HG03045 (cell line): ENCODE data around the gene MFAP3L.
"Not testable (repeated sequence)": the region's sequence is repeated elsewhere in the genome, so short reads cannot be mapped to it uniquely, and the experiment has no call there.

Source experiments
- ATAC-seq: cut with Tn5 transposase; IDR thresholded peaks from one replicate; pipeline ENCODE4 v1.9.1; 2021; ENCODE audit warnings: mild to moderate bottlenecking, moderate library complexity; ENCODE audit not compliant: unreplicated experiment

The MFAP3L gene

DNA sequence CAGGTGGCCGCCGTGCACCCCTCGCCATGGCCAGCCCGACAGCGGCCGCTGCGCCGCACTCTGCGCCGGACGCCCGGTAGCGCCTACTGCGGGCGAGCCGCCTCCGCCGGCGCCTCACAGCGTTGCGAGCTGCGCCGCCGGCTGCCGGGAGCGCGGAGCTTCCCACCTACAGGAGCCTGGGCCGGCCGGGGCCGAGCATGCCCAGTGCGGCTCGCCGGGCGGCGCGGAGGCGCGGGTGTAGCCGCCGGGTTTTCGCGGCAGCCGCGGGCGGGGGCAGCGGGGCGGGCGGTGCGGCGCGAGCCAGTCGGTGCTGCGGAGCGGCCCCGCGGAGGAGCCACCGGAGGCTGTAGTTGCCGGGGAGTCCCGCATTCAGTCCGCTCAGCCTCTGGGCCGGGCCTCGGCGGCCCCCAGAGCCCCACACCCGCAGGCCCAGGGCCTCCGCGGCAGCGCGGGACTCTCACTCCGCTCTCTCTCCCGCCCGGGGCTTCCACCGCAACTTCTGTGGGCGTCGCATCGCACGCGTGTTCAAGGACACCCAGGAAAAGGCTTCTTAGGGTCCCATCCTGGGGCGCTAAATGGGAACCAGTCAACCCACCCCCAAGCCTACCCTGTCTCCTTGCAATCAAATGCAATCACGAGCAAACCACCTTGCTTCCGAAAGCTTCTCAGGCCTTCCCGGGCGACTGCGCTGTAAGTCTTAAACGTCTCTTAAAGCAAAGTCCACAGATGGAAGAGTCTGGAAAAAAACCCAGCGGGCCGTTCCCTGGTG lies at the start of gene MFAP3L:
TSS of gene MFAP3L (minus strand) at position 143 of the 769 bp plus-strand sequence. CDS start 20,518 bp downstream, outside the sequence.
- ATAC-seq = peak; percentile 89

DNA sequence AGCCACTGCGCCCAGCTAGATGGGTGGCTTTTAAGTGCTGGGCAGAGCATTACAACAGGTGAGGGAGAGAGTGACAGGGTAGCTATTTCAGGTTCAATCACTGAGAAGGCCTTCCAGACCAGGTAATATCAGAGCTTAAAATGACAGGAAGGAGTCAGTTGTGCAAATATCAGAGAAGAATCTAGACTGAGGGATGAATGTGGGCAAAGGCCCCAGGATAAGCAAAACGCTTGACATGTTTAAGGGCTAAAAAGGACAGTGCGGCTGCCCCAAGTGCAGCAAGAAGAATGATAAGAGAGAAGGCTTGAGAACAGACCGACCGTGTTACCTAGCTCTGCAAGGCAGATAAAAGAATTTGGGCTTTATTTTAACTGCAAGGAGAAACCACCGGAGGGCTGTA lies 45.0 kb upstream of the MFAP3L start:
- no peak for ATAC-seq

DNA sequence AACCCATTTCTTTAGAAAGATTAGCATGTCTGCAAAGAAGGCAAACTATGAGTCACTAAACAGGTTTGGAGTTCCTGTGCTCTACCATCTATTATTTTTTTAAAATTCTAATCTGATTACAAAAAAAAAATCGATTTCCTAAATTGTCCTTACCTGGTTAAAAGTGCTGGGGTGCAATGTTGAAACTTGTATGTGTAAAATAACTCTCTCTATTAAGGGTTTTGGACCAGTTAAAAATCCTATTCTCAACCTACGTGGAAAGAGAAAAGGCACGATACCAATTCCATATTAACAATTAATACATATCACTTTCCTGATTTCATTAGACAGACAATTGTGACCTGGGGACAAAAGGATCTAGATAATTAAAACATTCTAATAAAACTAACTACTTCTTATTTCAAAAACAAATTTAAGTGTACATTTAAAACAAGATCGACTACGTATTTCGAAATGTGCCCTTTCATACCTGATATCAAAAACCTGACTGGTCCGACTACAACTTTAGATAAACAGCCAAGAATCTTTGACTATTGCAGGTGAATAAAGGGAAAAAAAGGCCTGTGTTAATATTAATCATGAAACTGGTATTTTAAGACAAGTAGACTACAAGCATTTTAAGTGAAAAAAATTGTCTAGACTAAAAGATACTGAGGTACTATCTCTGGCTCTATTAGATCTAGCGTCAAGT lies 42.4 kb upstream of the MFAP3L start:
- no peak for ATAC-seq

DNA sequence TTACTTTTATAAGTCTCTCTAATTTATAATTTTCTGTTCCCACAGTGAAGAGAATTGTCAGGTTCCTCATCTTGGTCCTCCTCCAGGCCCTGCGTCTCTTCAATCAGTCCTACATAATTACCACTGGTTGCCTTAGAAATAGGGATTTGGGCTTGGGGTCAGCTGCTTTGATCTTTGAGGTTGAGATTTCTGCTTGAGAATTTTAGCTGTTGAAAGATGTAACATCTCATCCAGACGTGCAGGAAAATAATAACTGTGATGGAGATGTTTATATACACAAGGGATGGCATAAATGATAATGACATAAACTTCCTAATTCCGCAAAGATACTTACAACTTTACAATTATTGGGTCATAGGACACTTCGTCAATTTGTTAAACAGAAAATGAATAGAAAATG lies 33.2 kb upstream of the MFAP3L start:
- ATAC-seq = no peak

DNA sequence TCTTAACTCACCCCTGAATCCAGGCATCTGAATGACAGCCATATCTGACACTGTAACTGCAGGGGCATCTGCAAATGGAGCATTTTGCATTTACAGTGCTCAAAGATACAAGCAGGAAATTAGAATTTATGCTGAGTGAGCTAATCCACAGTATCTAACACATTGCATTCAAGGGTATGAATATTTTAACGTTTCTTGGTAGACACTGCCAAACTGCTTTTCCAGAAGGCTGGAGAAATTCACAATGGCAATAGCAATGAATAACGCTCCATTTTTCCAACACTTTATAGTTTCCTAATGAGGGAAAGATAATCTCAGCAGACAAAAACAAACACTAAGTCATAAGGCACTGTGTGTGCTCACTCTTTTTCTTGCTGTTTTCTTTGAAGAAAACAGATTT lies 32.6 kb upstream of the MFAP3L start:
- no peak for ATAC-seq

DNA sequence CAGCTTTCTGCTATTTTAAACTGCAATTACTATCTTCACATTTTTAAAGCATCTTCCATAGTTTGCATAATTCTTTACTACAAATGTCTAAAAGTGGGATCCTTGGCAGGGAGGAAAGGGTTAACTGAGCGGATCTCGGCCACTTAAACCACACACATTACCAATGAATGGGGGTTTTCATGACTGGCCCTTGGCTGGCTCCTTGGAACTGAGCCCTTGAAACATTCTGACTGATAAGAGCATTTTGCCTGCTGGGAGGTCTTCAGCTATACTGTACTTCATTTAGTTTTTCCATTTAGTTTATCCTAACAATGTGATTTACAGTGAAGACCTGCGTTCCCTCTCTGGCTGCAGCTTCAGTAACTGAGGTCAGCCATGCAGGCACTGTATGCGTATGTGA lies 31.7 kb upstream of the MFAP3L start:
- no peak for ATAC-seq

DNA sequence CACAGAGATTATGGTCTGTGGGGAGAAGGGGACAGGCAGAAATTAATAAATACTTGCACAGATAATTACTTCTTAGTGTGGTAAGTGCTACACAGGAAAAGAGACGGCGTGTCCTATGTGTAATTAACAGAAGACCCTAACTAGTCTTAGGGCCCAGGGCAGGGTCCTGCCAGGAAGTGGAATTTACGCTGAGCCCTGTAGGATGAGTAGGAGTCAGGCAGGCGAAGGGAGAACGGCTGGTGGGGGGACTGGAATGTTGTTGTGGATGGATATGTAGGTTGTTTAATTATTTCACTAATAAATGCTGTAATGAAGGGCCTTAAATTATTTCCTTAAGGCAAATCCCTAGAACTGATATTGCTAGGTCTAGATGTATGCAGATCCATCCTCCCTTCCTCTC lies 26.7 kb upstream of the MFAP3L start:
- no peak for ATAC-seq

DNA sequence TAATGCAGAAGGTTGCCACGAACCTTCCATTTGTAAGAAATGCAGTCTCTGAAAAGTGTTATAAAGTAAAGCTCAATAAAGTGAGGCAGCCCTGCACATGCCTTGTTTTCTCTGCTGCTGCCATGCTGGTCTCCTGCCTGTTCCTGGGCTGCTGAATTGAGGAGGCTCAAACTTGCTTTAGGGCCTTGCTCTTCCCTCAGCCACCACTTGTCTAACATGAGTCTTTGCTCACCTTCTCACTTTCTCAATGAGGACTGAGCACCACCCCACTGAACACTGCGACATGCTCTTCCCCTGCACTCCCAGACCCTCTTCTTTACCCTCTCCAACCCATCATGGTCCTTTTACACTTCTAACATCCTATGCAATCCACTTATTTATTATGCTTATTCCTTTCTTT lies 25.2 kb upstream of the MFAP3L start:
- no peak for ATAC-seq

DNA sequence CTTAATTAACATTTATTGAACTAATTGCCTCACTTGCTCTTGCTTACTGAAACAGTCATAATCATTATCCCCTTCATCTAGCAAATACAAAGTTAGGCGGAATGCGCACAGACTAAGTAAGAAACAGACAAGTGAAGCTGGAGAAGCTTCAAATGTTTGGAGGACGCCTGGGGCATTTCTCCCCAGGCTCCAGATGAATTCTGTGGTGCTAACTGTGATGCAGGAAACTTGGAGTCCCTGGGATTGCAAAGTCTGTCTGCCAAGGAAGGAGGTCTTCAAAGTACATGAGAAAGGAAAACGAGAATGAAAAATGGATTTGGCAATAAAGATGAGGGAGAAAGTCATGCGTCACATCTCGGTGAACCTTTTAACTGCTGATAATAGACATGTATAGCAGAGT lies 23.6 kb upstream of the MFAP3L start:
- ATAC-seq = no peak

DNA sequence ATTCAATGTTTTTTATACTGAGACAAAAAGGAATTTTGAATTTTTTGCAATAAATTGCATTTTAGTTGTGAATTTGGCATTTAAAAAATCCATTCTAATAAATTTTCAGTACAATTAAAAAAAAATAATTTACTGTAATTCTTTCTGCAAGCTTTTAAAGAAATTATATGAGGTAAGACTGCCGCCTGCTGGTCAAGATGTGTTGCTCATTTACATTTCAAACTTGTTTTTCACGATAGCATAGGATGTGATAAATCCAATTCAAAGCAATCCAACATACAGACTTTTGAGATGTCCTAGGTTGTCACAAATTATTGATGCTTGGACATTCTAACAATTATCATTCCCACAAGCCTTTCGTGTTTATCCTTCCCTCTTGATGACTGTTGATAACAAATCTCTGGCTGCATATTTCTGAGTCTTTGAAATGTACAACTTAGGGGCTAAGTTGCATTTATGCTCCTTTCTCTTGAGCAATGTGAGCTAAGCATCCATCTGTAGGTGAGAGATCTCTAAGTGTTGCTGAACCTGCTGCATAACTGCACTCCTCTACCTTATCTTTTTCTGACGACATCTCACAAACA lies 21.7 kb upstream of the MFAP3L start:
- ATAC-seq = no peak

DNA sequence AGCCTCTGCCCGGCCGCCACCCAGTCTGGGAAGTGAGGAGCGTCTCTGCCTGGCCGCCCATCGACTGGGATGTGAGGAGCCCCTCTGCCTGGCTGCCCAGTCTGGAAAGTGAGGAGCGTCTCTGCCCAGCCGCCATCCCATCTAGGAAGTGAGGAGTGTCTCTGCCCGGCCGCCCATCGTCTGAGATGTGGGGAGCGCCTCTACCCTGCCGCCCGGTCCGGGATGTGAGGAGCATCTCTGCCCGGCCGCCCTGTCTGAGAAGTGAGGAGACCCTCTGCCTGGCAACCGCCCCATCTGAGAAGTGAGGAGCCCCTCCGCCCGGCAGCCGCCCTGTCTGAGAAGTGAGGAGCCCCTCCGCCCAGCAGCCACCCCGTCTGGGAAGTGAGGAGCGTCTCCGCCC lies 20.0 kb upstream of the MFAP3L start:
- ATAC-seq = not testable (repeated sequence)

DNA sequence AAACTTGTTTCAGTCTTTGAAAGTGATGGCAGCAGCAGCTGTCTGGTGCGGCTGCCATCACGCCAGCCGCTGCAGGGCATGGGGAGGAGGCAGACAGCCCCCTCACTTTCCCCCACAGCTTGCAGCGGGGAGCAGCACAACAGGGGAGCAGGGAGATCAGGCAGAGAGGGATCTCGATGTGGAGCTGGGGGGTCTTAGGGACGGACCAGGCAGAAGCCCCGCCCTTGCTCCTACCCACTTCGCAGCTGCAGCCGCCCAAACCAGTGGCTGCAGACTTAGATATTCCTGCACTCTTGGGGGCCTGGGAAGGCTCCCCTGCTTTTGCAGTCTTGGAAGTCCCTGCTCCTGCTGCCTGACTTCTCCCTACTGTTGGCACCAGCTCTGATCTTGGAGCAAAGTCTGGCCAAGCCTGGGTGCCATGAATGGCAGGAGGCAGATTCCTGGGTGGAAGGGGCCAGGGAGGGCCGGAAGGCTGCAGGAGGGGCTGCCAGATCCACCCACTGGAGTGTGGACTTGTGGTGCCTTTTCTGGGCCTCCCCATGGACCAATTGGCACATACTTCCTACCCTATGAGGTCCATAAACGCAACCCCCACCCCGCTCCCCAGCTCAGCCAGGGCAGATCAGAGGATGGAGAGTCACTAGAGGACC lies 14.0 kb upstream of the MFAP3L start:
- no peak for ATAC-seq

DNA sequence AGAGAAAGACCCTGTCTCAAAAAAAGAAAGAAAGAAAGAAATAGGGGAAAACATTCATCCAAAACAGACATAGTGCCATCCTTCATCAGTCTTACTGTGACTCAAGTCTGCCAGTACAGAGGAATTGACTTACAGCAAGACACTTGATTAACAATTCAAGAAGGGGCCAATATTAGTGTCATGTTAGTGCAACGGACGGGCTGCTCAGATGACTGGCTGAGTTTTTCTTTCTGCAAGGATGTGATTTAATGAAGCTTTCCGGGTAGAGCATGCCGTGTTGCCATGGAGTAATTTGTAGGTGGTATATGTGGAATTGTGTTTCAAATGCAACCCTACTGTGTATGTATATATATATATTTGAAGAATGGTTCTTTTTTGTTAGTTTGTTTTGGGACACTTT lies 12.6 kb upstream of the MFAP3L start:
- ATAC-seq = no peak

DNA sequence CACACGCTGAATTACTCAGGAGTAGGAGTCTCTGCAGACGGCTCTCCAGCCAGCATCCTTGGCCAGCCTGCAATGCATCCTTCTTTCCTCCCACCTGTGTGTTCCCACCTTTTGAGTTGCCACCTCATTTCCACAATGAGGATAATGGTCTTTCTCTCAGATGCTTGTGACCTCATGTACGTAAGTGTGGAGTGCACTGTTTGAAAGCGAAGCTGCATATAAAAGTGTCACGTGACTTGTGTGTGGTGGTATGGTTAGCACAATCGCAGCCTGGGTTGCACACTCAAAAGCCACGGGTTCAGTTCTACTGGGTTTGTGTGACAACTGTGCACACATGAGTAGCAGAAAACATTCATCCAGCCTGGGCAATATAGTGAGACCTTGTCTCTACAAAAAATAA lies 12.0 kb upstream of the MFAP3L start:
- no peak for ATAC-seq

DNA sequence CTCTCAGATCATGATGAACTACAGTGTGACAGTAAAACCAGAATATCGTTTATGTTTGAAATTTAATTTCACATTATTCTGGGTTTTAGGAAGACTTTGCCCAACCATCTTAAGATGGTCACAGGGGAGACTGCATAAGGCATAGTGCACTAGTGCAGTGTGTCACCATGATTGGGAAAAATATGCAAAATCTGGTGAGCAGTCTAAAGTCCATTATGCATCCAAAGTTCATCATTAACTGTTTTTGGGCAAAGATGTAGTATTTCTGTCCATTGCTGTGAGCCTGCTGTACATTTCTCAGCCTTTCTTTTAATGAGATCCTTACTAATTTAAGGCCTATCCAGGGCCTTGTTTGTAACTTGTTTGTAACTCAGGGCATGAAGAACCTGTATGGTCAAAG lies 11.3 kb upstream of the MFAP3L start:
- ATAC-seq = no peak

DNA sequence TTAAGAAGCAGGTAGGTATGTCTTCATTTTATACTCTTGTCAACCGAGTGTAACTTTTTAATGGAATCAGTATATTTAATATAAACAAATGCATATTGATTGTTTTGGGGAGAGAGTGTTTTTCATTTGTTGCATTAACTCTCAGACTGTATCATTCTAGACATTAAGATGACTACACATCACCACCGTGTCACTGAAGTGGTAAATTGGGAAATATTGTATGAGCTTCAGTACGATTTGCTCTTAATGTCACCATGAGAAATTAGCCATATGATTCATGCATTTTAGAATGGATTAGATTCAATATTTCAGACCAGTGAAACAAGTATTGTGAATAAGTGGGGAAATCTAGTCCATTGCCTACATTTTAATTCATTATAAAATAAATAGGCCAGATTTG lies 9.7 kb upstream of the MFAP3L start:
- no peak for ATAC-seq

DNA sequence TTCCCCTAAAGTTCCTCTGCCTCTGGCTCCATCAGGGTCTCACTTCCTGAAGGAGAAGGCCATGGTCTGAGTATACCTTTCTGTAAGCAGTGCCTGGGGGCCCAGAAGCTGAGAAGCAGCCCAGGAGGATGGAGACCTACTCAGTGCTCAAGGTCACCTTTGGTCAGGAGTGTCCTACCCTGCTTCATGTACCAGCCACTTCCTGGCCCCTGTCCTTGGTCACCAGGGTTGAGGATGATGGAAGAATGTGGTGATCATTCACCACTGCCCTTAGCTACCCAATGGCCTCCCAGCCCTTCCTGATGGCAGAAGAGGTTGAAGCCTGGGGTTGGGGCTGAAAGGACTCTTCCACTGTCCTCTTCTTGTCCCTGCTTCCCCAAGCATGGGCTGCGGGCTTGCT lies 9.0 kb upstream of the MFAP3L start:
- no peak for ATAC-seq

DNA sequence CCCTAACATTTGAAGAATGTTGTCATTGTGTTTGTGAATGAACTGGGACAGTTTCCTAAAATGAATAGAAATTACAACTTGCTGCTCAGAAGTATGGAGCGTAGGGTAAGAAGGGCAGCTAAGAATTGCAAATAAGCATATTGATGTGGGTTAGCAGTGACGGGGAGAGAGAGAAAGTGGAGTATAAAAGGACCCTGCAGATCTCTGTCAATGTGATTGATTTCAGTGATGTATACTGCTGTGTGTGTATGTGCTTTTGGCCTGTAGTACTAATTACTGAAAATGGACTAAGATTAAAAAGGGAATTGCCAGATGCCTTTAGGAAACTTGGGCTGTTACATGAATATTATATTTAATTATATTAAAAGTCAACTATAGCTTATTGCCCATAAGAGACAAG lies 7.8 kb upstream of the MFAP3L start:
- ATAC-seq = no peak

DNA sequence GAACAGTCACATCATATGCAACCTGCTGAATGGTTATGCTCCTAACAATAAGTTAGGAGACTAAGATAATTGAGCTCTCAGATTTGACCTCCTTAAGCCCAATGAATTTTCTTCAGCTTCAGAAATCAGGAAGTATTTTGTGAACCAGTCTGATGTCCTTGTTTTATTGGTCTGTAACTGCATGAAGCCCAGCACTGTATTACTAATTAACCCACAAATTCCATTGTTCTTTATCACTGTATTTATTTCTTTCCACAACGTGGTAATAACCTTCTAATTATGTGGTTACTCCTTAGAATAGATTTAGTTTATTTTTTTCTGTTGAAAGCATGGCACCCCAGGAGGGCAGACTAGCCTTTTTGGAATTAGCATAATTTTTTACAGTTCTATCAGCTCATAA lies 3.9 kb upstream of the MFAP3L start:
- no peak for ATAC-seq

DNA sequence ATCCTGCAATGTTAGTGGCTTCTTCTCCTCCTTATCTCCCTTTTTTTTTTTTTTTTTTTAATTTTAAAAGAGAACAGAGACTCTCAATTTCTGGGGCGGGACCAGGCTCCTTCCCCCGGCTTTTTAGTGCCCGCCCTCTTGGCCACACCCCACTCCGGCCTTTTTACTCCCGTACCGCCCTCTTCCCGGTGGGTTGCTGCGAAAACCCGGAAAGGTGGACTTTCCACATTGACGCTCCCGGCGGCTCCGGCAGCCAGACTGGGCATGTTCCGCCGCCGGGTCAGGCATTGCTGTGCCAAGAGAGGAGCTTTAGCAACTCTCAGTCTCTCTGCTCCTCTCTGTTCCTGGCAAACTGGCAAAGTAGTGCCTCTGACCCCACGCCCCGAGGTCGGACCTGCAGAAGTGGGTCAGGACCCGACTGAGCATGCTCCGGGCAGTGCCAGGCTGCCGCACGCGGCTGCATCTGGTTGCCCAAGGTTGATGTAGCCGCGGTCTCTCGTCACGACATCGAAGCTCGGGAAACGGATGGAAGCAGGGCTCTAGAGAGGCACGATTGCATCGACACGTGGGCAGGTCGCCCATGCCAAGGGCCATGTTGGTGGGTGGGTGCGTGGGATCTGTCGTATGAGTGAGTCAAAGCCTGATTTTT lies 1.1 kb upstream of the MFAP3L start:
- peak; percentile 58 for ATAC-seq

DNA sequence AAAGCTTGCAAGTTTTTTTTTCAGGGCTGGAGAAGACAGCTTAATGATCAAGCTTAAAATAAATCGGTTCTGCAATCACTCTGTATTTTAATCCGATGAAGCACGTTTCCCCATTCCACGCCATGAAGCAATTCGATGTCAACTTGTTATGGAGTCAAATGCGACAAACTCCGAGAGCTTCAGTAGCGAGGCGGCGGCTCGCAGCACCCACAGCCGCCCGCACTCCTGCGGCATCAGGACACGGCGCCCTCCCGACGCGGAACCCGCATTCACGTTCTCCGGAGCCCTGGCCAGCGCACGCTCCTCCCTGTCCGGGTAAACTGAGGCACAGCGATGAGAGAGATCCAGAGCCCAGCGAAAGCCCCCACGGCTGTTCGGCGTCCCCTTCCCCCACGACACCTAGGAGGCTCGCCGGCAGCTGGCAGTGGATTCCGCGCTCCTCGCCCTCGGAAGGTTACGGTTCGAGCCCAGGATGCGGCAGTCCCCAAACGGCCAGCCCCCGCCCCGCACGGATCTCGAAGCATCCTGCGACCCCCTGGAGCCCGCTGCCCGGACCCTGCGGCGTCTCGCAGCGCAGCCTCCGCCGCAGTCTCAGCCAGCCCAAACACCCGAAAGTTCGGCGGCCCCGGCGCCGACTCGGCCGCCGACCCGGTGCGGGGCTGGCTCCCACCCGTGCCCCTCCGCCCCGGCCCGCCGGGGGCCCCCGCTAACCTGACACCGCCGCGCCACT lies 507 bp downstream of the MFAP3L start:
- no peak for ATAC-seq
